Loucy (cell line): Measurements from ENCODE around the gene TMEM86B.

Experiments used
- H2AFZ ChIP-seq: fragments of 200-600 bp; sonication (generic); 2 replicates; pipeline ENCODE4 v1.6.0; 2016; ENCODE audit warnings: antibody characterized with exemption, mild to moderate bottlenecking, low read length, moderate library complexity
- H3F3A ChIP-seq: fragments of 200-600 bp; 2 replicates; pipeline ENCODE4 v1.6.0; 2016; ENCODE audit warnings: antibody characterized with exemption, low read depth, mild to moderate bottlenecking
- H3K27me3 ChIP-seq: fragments of 200-600 bp; sonication (generic); 2 replicates; pipeline ENCODE4 v1.6.1; 2014; ENCODE audit warnings: low read length, mild to moderate bottlenecking; ENCODE audit not compliant: insufficient read depth, poor library complexity, severe bottlenecking
- H3K36me3 ChIP-seq: fragments of 200-600 bp; sonication (generic); 2 replicates; pipeline ENCODE4 v1.6.1; 2016; ENCODE audit warnings: low read length; ENCODE audit not compliant: insufficient read depth
- H3K4me1 ChIP-seq: fragments of 200-600 bp; sonication (generic); 2 replicates; pipeline ENCODE4 v1.5.1; 2014; ENCODE audit warnings: low read length, mild to moderate bottlenecking; ENCODE audit not compliant: insufficient read depth, poor library complexity, severe bottlenecking
- H3K4me2 ChIP-seq: fragments of 200-600 bp; sonication (generic); 2 replicates; pipeline ENCODE4 v1.6.0; 2014; ENCODE audit warnings: antibody characterized with exemption, low read length, low read depth, mild to moderate bottlenecking; ENCODE audit not compliant: poor library complexity, severe bottlenecking
- H3K4me3 ChIP-seq: fragments of 200-600 bp; sonication (generic); 2 replicates; pipeline ENCODE4 v1.5.1; 2014; ENCODE audit warnings: low read length, mild to moderate bottlenecking, mixed read lengths; ENCODE audit not compliant: poor library complexity, severe bottlenecking
- H3K79me2 ChIP-seq: fragments of 200-600 bp; sonication (generic); 2 replicates; pipeline ENCODE4 v1.6.1; 2014; ENCODE audit warnings: low read length; ENCODE audit not compliant: insufficient read depth
- H3K9ac ChIP-seq: fragments of 200-600 bp; sonication (generic); 2 replicates; pipeline ENCODE4 v1.6.0; 2014; ENCODE audit warnings: mild to moderate bottlenecking, low read depth, low read length, moderate library complexity; ENCODE audit not compliant: poor library complexity, severe bottlenecking
- H3K9me2 ChIP-seq: fragments of 200-600 bp; sonication (generic); replicated peaks from 2 replicates; pipeline ENCODE4 v1.6.1; 2016; ENCODE audit warnings: low read depth, low read length, mixed read lengths
- H3K9me3 ChIP-seq: fragments of 200-600 bp; sonication (generic); 2 replicates; pipeline ENCODE4 v1.6.1; 2014; ENCODE audit warnings: mild to moderate bottlenecking, antibody characterized with exemption, low read length, low read depth; ENCODE audit not compliant: insufficient read depth
- H4K20me1 ChIP-seq: fragments of 200-600 bp; sonication (generic); 2 replicates; pipeline ENCODE4 v1.6.0; 2014; ENCODE audit warnings: antibody characterized with exemption, low read length, mild to moderate bottlenecking; ENCODE audit not compliant: insufficient read depth, poor library complexity, severe bottlenecking
- EZH2phosphoT487 ChIP-seq: fragments of 200-600 bp; IDR thresholded peaks from 2 replicates; pipeline ENCODE4 v1.6.1; 2018; ENCODE audit warnings: antibody characterized with exemption, mild to moderate bottlenecking, moderate library complexity, borderline replicate concordance
- TF ChIP-seq, protein P1 (sequence below): fragments of 200-600 bp; sonication (generic); conservative IDR thresholded peaks from 2 replicates; pipeline ENCODE4 v1.5.1; 2014; ENCODE audit warnings: mild to moderate bottlenecking, antibody characterized with exemption, low read length

Gene TMEM86B

DNA sequence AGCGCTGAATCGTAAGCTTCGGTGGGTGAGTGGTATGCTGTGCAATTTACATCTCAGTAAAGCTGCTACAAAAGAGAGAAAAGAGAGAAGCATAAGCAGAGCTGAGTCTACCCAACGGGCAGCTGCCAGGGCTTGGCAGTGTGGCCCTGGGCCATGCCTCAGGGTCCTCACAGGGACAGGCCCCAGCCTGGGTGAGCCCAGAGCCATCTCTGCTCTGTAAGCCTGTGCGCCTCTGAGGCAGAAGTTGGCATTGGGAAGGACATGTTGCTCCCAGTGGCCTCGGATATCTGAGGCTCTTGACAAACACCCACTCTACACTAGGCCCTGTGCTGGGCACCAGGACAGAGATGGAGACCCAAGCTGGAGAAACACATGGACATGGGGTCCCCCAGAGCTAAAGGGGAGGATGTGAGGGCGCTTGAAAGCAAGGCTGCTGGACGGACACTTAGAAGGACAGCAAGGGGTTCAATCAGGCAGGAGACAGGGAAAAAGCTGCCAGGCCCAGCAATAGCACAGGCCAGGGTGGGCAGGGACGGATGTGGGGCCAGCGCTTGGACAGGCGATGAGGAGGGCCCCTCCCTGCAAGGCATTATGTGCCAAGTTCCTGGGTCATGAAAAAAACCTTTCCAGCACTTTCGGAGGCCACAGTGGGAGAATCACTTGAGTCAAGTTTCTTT is 15.6 kb upstream of the TMEM86B start:
- peaks cover 98% of the 10 kb centered on the region; the same call in 1 of the 2 replicates for H3K36me3 ChIP-seq
- H3K4me3 ChIP-seq: no peak overlapping the region
- peaks cover 89% of the 10 kb centered on the region for H4K20me1 ChIP-seq
- no peak overlapping the region for H2AFZ ChIP-seq
- H3K79me2 ChIP-seq: peaks cover 95% of the 10 kb centered on the region
- no peaks in the 10 kb centered on the region for H3K9me2 ChIP-seq
- H3K9ac ChIP-seq: no peak overlapping the region
- H3F3A ChIP-seq: no peaks in the 10 kb centered on the region
- no peak overlapping the region for H3K4me2 ChIP-seq
- no peak for TF ChIP-seq EZH2phosphoT487
- TF ChIP-seq, protein P1, sequence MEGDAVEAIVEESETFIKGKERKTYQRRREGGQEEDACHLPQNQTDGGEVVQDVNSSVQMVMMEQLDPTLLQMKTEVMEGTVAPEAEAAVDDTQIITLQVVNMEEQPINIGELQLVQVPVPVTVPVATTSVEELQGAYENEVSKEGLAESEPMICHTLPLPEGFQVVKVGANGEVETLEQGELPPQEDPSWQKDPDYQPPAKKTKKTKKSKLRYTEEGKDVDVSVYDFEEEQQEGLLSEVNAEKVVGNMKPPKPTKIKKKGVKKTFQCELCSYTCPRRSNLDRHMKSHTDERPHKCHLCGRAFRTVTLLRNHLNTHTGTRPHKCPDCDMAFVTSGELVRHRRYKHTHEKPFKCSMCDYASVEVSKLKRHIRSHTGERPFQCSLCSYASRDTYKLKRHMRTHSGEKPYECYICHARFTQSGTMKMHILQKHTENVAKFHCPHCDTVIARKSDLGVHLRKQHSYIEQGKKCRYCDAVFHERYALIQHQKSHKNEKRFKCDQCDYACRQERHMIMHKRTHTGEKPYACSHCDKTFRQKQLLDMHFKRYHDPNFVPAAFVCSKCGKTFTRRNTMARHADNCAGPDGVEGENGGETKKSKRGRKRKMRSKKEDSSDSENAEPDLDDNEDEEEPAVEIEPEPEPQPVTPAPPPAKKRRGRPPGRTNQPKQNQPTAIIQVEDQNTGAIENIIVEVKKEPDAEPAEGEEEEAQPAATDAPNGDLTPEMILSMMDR: no peak
- peaks cover 15% of the 10 kb centered on the region for H3K4me1 ChIP-seq
- no peaks in the 10 kb centered on the region for H3K27me3 ChIP-seq
- H3K9me3 ChIP-seq: no peaks in the 10 kb centered on the region

DNA sequence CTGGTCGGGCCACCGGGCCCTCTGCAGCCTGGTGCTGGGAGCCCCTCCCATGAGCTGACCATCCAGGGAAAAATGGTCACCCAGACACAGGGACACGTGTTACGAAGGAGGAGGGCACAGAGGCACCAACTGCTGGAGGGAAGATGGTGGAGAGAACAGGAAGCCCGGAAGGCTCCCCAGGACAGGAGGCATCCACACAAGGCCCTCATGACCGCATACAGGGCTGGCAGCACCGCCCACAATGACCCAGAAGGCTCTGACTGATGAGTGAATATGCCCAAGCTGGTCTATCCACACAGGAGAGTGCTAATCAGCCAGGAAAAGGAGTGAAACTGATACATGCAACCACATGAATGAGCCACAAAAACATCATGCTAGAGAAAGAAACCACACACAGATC is 14.0 kb upstream of the TMEM86B start:
- Histone ChIP-seq H3F3A (no peaks in the 10 kb centered on the region), H3K4me3 (no peak overlapping the region), H3K9ac (no peak overlapping the region), H3K79me2 (peaks cover 79% of the 10 kb centered on the region), H3K9me3 (no peaks in the 10 kb centered on the region), H3K27me3 (no peaks in the 10 kb centered on the region), H4K20me1 (peaks cover 85% of the 10 kb centered on the region), H3K4me2 (no peak overlapping the region), H3K9me2 (no peaks in the 10 kb centered on the region), H3K4me1 (no peaks in the 10 kb centered on the region), H3K36me3 (peaks cover 98% of the 10 kb centered on the region; the same call in 1 of the 2 replicates), H2AFZ (no peak overlapping the region)
- TF ChIP-seq, protein P1: no peak
- no peak for TF ChIP-seq EZH2phosphoT487

DNA sequence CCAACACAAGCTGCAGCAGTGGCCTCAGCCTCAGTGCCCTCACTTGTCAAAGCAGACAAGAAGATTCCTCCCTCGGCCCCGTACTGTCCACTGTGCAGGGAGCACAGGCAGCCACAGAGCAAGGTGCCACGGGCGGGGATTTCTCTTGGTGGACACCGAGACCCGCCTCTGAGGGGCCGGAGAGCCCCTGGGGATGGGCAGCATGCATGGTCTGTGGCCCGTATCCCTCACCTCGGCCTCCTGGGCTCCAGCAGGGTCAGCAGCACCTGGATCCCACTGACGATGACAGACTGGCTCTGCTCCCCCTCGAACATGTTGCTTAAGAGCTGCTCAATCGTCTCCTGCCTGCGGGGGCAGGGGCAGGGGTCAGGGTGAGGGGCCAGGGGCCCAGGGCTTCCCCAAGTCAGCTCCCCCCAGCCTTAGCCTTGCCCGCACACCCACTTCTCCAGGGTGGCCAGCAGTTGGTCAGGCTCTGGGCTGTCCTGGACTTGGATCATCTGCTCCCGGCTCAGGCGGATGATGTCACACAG is 13.4 kb upstream of the TMEM86B start:
- TF ChIP-seq, protein P1: no peak
- no peak for TF ChIP-seq EZH2phosphoT487
- peaks cover 78% of the 10 kb centered on the region for H3K79me2 ChIP-seq
- no peaks in the 10 kb centered on the region for H3K27me3 ChIP-seq
- no peak overlapping the region for H3K4me3 ChIP-seq
- no peaks in the 10 kb centered on the region for H3F3A ChIP-seq
- H3K9me3 ChIP-seq: no peaks in the 10 kb centered on the region
- no peak overlapping the region for H2AFZ ChIP-seq
- no peak overlapping the region for H3K9ac ChIP-seq
- no peaks in the 10 kb centered on the region for H3K9me2 ChIP-seq
- peaks cover 85% of the 10 kb centered on the region for H4K20me1 ChIP-seq
- H3K36me3 ChIP-seq: peaks cover 98% of the 10 kb centered on the region
- no peaks in the 10 kb centered on the region for H3K4me1 ChIP-seq
- no peak overlapping the region for H3K4me2 ChIP-seq
